Measurements from ENCODE around the gene COL4A1. TPM values are rescaled to one million over a fixed set of nuclear protein-coding genes. Genes with fewer than 3 reads are reported as not detected.

COL4A1 gene
- total and polyA plus RNA-seq, 2 of the 13 experiments (the other 11 are each of a cell fraction or from before 2014, with no cell fraction given): not detected

DNA sequence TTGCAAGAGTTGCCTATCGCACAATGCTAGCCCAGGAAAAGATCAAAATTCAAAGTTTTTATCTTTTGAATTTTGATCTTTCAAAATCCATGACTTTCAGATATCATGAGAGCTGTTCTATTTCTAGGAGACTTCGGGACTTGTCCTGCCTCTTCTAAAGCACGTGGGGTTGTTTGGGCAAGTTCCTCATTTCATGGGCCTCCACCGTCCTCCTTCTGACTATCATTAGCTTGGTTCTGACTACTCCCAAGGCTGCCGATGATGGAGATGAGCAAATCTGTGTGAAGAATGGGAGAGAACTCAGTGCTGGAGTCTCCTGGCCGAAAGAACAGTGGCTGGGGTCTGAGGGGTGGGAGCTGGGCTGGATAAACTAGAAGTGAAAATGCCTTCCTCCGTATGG is 86.5 kb downstream of the COL4A1 start:
- Histone ChIP-seq H3K4me1 (ENCODE audit: insufficient read depth, low read length) (no peaks in the 10 kb centered on the region), H3K4me3 (replicated peaks in 1 of 3; ENCODE audit: insufficient read depth in 1 of 3, low read depth in 2 of 3, low read length in 3 of 3) (no peak overlapping the region), H3K36me3 (replicated peaks in 1 of 2; ENCODE audit: control insufficient read depth in 1 of 2, insufficient read depth in 2 of 2, low read length in 2 of 2) (no peaks in the 10 kb centered on the region), H3K4me2 (ENCODE audit: low read depth, low read length) (no peak overlapping the region), H3K9ac (ENCODE audit: insufficient read depth, low read depth, low read length) (no peak overlapping the region), H3K27ac (ENCODE audit: extremely low read length, insufficient read depth, low read length) (no peak overlapping the region), H3K79me2 (ENCODE audit: insufficient read depth, low read length) (no peaks in the 10 kb centered on the region), H3K9me3 (ENCODE audit: low read length) (no peaks in the 10 kb centered on the region), H2AFZ (ENCODE audit: low read length) (no peak overlapping the region), H3K27me3 (ENCODE audit: control insufficient read depth in 1 of 2, insufficient read depth in 2 of 2, low read length in 2 of 2) (peaks cover 0 to 17% of the 10 kb centered on the region in 2 experiments; a peak in 1 of 5 replicates), H4K20me1 (ENCODE audit: insufficient read depth, low read length) (no peaks in the 10 kb centered on the region)
- intact Hi-C loops (cut with micrococcal nuclease; ENCODE audit: unreplicated experiment) (no loop called here), in situ Hi-C loops (cut with HindIII; ENCODE audit: extremely low pct_ligation_motif_present, low pct_unique_long_range_greater_than_20kb) (loop anchor here (5.0 to 25.0 kb wide), 2 partner anchors 192 to 592 kb away; no protein-coding TSS in a partner anchor)
- ChIA-PET CTCF (ENCODE audit: low intra/inter-chr PET ratio, low total read pairs) (no interaction called here), POLR2A (no interaction called here)
- TF ChIP-seq, protein P1, sequence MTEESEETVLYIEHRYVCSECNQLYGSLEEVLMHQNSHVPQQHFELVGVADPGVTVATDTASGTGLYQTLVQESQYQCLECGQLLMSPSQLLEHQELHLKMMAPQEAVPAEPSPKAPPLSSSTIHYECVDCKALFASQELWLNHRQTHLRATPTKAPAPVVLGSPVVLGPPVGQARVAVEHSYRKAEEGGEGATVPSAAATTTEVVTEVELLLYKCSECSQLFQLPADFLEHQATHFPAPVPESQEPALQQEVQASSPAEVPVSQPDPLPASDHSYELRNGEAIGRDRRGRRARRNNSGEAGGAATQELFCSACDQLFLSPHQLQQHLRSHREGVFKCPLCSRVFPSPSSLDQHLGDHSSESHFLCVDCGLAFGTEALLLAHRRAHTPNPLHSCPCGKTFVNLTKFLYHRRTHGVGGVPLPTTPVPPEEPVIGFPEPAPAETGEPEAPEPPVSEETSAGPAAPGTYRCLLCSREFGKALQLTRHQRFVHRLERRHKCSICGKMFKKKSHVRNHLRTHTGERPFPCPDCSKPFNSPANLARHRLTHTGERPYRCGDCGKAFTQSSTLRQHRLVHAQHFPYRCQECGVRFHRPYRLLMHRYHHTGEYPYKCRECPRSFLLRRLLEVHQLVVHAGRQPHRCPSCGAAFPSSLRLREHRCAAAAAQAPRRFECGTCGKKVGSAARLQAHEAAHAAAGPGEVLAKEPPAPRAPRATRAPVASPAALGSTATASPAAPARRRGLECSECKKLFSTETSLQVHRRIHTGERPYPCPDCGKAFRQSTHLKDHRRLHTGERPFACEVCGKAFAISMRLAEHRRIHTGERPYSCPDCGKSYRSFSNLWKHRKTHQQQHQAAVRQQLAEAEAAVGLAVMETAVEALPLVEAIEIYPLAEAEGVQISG (CRISPR knock-in tag; IDR thresholded peaks at IDR 0.05): no peak
- TF ChIP-seq SATB2 (CRISPR knock-in tag; IDR thresholded peaks at IDR 0.05) (no peak), JUND (CRISPR knock-in tag; IDR thresholded peaks at IDR 0.05) (no peak), TEAD2 (CRISPR knock-in tag; IDR thresholded peaks at IDR 0.05) (no peak), SP1 (IDR thresholded peaks at IDR 0.05) (no peak), SP1 (CRISPR knock-in tag; IDR thresholded peaks at IDR 0.05) (no peak), BHLHE40 (IDR thresholded peaks at IDR 0.05; ENCODE audit: low read length) (no peak), MEIS1 (CRISPR knock-in tag; IDR thresholded peaks at IDR 0.05; ENCODE audit: borderline replicate concordance) (no peak), EZH2 (conservative IDR thresholded peaks at IDR 0.05; ENCODE audit: low read depth, low read length) (no peak), ZNF337 (CRISPR knock-in tag; IDR thresholded peaks at IDR 0.05; ENCODE audit: borderline replicate concordance, low read depth) (no peak)
- BruUV-seq (replicated peaks): no TSS peak
- FAIRE-seq: no peak
- WGBS (ENCODE audit: low lambda C conversion rate): 42% methylated on average over 7 of the region's 7 CpGs
- no peak for ATAC-seq
- DNase-seq (ENCODE audit: low spot score): no peak
